Measurements from ENCODE around the gene IQCK.

IQCK gene

GRCh38 chr16:19805459-19806162 is 87.5 kb downstream of the IQCK start:
- no peak for DNase-seq (ENCODE audit: extremely low read depth, low read depth)
- TF ChIP-seq CTCF (IDR thresholded peaks at IDR 0.05; ENCODE audit: low read depth, low read length, missing control alignments), result no peak
- no peak overlapping the region for H3K4me3 ChIP-seq (replicated peaks; ENCODE audit: low read depth, low read length)

- H3K4me3 ChIP-seq (replicated peaks; ENCODE audit: low read depth, low read length), result no peak overlapping the region
- TF ChIP-seq CTCF (IDR thresholded peaks at IDR 0.05; ENCODE audit: low read depth, low read length, missing control alignments), result no peak
- no peak for DNase-seq (ENCODE audit: extremely low read depth, low read depth)
Observed at GRCh38 chr16:19808061-19808641, 90.1 kb downstream of the IQCK start.

- no peak overlapping the region for H3K4me3 ChIP-seq (replicated peaks; ENCODE audit: low read depth, low read length)
- no peak for TF ChIP-seq CTCF (IDR thresholded peaks at IDR 0.05; ENCODE audit: low read depth, low read length, missing control alignments)
- DNase-seq (ENCODE audit: extremely low read depth, low read depth), result no peak
Observed at GRCh38 chr16:19809121-19809635, 91.1 kb downstream of the IQCK start.

GRCh38 chr16:19809693-19810092 is 91.6 kb downstream of the IQCK start:
- DNase-seq (ENCODE audit: extremely low read depth, low read depth), result no peak
- TF ChIP-seq CTCF (IDR thresholded peaks at IDR 0.05; ENCODE audit: low read depth, low read length, missing control alignments), result no peak

GRCh38 chr16:19810817-19811731 is 93.0 kb downstream of the IQCK start:
- no peak for TF ChIP-seq CTCF (IDR thresholded peaks at IDR 0.05; ENCODE audit: low read depth, low read length, missing control alignments)
- no peak for DNase-seq (ENCODE audit: extremely low read depth, low read depth)
- H3K4me3 ChIP-seq (replicated peaks; ENCODE audit: low read depth, low read length), result no peak overlapping the region

More at GRCh38 chr16:19809693-19810092, 91.6 kb downstream of the IQCK start:
- no peak overlapping the region for H3K4me3 ChIP-seq (replicated peaks; ENCODE audit: low read depth, low read length)

- H3K4me3 ChIP-seq (replicated peaks; ENCODE audit: low read depth, low read length), result no peak overlapping the region
- TF ChIP-seq CTCF (IDR thresholded peaks at IDR 0.05; ENCODE audit: low read depth, low read length, missing control alignments), result no peak
- DNase-seq (ENCODE audit: extremely low read depth, low read depth), result no peak
Observed at GRCh38 chr16:19812986-19813385, 94.9 kb downstream of the IQCK start.

All from HFF-Myc (cell line).